Ishikawa (cell line): ENCODE data around the gene HABP4.

Source experiments
- CEBPB ChIP-seq: IDR thresholded peaks from 2 replicates; pipeline ENCODE4 v1.6.1; 2012
- CREB1 ChIP-seq: IDR thresholded peaks from 2 replicates; pipeline ENCODE4 v1.6.1; 2012; ENCODE audit warnings: low read depth
- EGR1 ChIP-seq: IDR thresholded peaks from 2 replicates; pipeline ENCODE4 v1.6.1; 2012
- FOXM1 ChIP-seq: IDR thresholded peaks from 2 replicates; pipeline ENCODE4 v1.6.1; 2012; ENCODE audit warnings: low read depth, borderline replicate concordance
- MAX ChIP-seq: IDR thresholded peaks from 2 replicates; pipeline ENCODE4 v1.6.1; 2012
- NFIC ChIP-seq: IDR thresholded peaks from 2 replicates; pipeline ENCODE4 v1.6.1; 2012
- TAF1 ChIP-seq: IDR thresholded peaks from 2 replicates; pipeline ENCODE4 v1.6.1; 2012; ENCODE audit warnings: low read depth, mild to moderate bottlenecking
- YY1 ChIP-seq: IDR thresholded peaks from 2 replicates; pipeline ENCODE4 v1.6.1; 2012; ENCODE audit warnings: low read depth
- ZBTB7A ChIP-seq: IDR thresholded peaks from 2 replicates; pipeline ENCODE4 v1.6.1; 2012; ENCODE audit warnings: low read depth
- TF ChIP-seq, protein P1 (sequence below): IDR thresholded peaks from 2 replicates; pipeline ENCODE4 v1.6.1; 2012

DNA sequence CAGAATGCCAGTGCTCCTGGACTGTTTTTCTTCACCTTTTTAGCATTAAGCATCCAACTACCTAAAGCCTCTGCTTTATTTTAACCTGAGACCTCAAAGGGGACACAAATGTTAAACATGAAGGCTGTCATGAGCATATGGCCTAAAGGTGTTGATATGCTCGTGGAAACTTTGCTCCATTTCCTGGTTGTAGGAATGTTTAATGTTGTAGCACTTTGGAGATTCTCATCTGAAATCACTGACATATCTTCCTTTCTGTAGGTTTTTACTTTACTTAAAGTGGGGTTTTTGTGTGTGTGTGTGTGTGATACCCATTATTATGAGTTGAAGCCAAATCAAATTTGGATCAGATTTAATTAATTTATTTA, 37.0 kb downstream of the HABP4 start:
- TF ChIP-seq CREB1 (no peak), YY1 (no peak), MAX (no peak), CEBPB (no peak), EGR1 (no peak), TAF1 (no peak), ZBTB7A (no peak), NFIC (no peak), FOXM1 (no peak)
- TF ChIP-seq, protein P1, sequence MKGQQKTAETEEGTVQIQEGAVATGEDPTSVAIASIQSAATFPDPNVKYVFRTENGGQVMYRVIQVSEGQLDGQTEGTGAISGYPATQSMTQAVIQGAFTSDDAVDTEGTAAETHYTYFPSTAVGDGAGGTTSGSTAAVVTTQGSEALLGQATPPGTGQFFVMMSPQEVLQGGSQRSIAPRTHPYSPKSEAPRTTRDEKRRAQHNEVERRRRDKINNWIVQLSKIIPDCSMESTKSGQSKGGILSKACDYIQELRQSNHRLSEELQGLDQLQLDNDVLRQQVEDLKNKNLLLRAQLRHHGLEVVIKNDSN, result no peak
